ENCODE measurements around the gene NLGN2. TPM values are rescaled to one million over a fixed set of nuclear protein-coding genes. Genes with fewer than 3 reads are reported as not detected.
"Not testable (repeated sequence)": the region's sequence is repeated elsewhere in the genome, so short reads cannot be mapped to it uniquely, and the experiment has no call there.

NLGN2 gene
- total RNA-seq (10 to 100 TPM; 12.3 to 14.7 TPM), polyA plus RNA-seq (under 1 TPM; 0.03 to 0.23 (median 0.08) TPM), total RNA-seq (3.3 to 18.3 (median 7.2) reads per million in 6 experiments)

- peak within 1 kb of the TSS in 6 of 10 donors; percentile 36 to 80 (median 73) for H3K27ac Mint-ChIP-seq
- DNase-seq (no peak), ATAC-seq (no peak)
- POLR2A ChIA-PET = interaction anchor here (1.0 to 3.4 kb wide), 8 partner anchors 10 to 279 kb away, joined by 3 to 23 read pairs (median 7); partner anchors contain the start of genes PLSCR3, POLR2A, TMEM102 and TP53
- H3K9me3 Mint-ChIP-seq = no peaks in the 10 kb centered on the region
- peak within 1 kb of the TSS; percentile 48 to 92 (median 60) for H3K4me3 Mint-ChIP-seq
- H3K36me3 Mint-ChIP-seq = no peaks in the 10 kb centered on the region
- peaks cover 0 to 4% (median 0%) of the 10 kb centered on the region in 5 donors for H3K27me3 Mint-ChIP-seq
- peaks cover 21 to 36% (median 28%) of the 10 kb centered on the region in 4 donors for H3K4me1 Mint-ChIP-seq
Observed at GRCh38 chr17:7407485-7408251, at the start of gene NLGN2. TSS of gene NLGN2 (plus strand) at chr17:7407845. CDS start at chr17:7408256, 411 bp downstream.

- DNase-seq = no peak
- POLR2A ChIA-PET = interaction anchor here (0.7 to 1.6 kb wide), 5 partner anchors 22 to 118 kb away, joined by 3 to 8 read pairs (median 4); partner anchors contain the start of genes CHRNB1 and ZBTB4
- Mint-ChIP-seq H3K4me3 (no peak overlapping the region), H3K27ac (peak overlapping the region in 1 of 10 donors; percentile 73), H3K27me3 (peaks cover 0 to 7% (median 0%) of the 10 kb centered on the region in 5 donors), H3K9me3 (no peaks in the 10 kb centered on the region), H3K36me3 (no peaks in the 10 kb centered on the region), H3K4me1 (peaks cover 0 to 2% (median 0%) of the 10 kb centered on the region in 4 donors)
- no peak for ATAC-seq
Observed at GRCh38 chr17:7361906-7362305, 45.7 kb upstream of the NLGN2 start.

- Mint-ChIP-seq H3K36me3 (no peaks in the 10 kb centered on the region), H3K27ac (no peak overlapping the region), H3K9me3 (no peaks in the 10 kb centered on the region), H3K4me3 (no peak overlapping the region), H3K27me3 (peaks cover 0 to 7% (median 0%) of the 10 kb centered on the region in 5 donors), H3K4me1 (no peaks in the 10 kb centered on the region)
- ATAC-seq (no peak), DNase-seq (no peak)
- POLR2A ChIA-PET = no interaction called here
Observed at GRCh38 chr17:7363311-7363710, 44.3 kb upstream of the NLGN2 start.

- H3K36me3 Mint-ChIP-seq, ATAC-seq, DNase-seq, H3K4me1 Mint-ChIP-seq, H3K27ac Mint-ChIP-seq, H3K27me3 Mint-ChIP-seq, H3K9me3 Mint-ChIP-seq, POLR2A ChIA-PET, H3K4me3 Mint-ChIP-seq: not testable (repeated sequence)
Observed at GRCh38 chr17:7365963-7366362, 41.7 kb upstream of the NLGN2 start.

GRCh38 chr17:7367083-7367482 lies 40.6 kb upstream of the NLGN2 start:
- no peaks in the 10 kb centered on the region for H3K4me1 Mint-ChIP-seq
- peaks cover 0 to under 1% (median 0%) of the 10 kb centered on the region in 5 donors for H3K27me3 Mint-ChIP-seq
- H3K27ac Mint-ChIP-seq = no peak overlapping the region
- no peak overlapping the region for H3K4me3 Mint-ChIP-seq
- ATAC-seq (no peak), DNase-seq (no peak)
- POLR2A ChIA-PET = no interaction called here
- H3K9me3 Mint-ChIP-seq = no peaks in the 10 kb centered on the region
- H3K36me3 Mint-ChIP-seq = no peaks in the 10 kb centered on the region

DNA sequence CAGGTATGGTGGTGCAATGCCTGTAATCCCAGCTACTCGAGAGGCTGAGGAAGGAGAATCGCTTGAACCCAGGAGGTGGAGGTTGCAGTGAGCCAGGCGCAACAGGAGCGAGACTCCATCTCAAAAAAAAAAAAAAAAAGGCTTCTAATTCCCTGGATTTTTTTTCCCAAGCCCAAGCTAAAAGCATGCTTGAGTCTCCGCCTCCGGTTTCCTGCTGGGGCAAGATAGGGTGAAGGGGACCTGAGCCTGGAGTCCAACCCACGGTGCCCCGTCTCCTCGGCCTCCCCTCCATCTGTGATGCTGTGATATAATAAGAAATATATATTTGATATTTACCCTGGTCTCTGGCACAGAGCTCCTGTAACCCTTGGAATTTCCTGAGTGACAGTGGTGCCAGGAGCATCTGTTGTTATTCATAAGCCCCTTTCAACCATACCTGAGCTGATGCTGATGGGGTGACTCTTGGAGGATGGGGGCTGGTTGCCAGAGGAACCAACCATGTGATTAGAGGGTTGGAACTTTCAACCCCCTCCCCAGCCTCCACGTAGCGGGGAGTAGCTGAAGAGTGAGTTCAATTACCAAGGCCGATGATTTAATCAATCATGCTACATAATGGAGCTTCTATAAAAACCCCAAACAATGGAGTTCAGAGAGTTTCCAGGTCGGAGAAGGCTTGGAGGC lies 39.6 kb upstream of the NLGN2 start:
- no peak for ATAC-seq
- Mint-ChIP-seq H3K9me3 (no peaks in the 10 kb centered on the region), H3K27me3 (no peaks in the 10 kb centered on the region), H3K27ac (no peak overlapping the region), H3K4me1 (no peaks in the 10 kb centered on the region), H3K4me3 (no peak overlapping the region), H3K36me3 (no peaks in the 10 kb centered on the region)
- no peak for DNase-seq
- POLR2A ChIA-PET = no interaction called here

DNA sequence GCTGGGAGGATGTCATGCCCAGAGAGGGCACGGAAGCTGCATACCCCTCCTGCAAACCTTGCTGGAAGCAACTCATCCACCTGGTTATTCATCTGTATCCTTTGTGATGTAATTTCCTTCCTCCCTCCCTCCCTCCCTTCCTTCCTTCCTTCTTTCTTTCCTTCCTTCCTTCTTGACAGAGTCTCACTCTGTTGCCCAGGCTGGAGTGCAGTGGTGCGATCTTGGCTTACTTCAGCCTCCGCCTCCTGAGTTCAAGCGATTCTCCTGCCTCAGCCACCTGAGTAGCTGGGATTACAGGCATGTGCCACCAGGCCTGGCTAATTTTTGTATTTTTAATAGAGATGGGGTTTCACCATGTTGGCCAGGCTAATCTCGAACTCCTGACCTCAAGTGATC lies 39.0 kb upstream of the NLGN2 start:
- POLR2A ChIA-PET = interaction anchor here (1.1 kb wide), 1 partner anchor 16 kb away, joined by 3 read pairs; no protein-coding TSS in a partner anchor
- not testable (repeated sequence) for H3K4me3 Mint-ChIP-seq, H3K4me1 Mint-ChIP-seq, H3K27me3 Mint-ChIP-seq, ATAC-seq, DNase-seq, H3K36me3 Mint-ChIP-seq, H3K9me3 Mint-ChIP-seq
- H3K27ac Mint-ChIP-seq = peak overlapping the region in 1 of 10 donors; percentile 51

DNA sequence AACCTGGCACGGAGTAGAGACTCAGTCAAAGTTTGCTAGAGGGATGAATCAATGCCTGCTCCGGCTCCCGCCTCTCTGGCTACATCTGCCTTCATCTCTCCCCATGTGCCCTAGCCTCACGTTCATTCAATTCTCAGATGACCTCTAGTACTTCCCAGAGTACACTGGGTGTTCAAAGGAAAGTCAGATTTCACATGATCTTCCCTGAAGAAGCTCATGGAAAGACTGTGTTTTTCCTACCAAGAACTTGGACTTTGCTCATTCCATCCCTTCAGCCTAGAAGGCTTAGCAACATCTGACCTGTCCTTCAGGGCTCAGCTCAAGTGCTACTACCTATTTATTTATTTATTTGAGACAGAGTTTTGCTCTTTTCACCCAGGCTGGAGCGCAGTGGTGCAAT lies 37.8 kb upstream of the NLGN2 start:
- ATAC-seq = no peak
- Mint-ChIP-seq H3K4me1 (no peaks in the 10 kb centered on the region), H3K27me3 (peaks cover 0 to 3% (median 0%) of the 10 kb centered on the region in 5 donors), H3K27ac (peak overlapping the region in 1 of 10 donors; percentile 25), H3K36me3 (no peaks in the 10 kb centered on the region), H3K9me3 (no peaks in the 10 kb centered on the region), H3K4me3 (no peak overlapping the region)
- POLR2A ChIA-PET = interaction anchor here (1.1 kb wide), 1 partner anchor 15 kb away, joined by 3 read pairs; no protein-coding TSS in a partner anchor
- no peak for DNase-seq

- POLR2A ChIA-PET = interaction anchor here (0.6 kb wide), 1 partner anchor 82 kb away, joined by 3 read pairs; no protein-coding TSS in a partner anchor
- Mint-ChIP-seq H3K4me1 (no peaks in the 10 kb centered on the region), H3K27ac (peak overlapping the region in 1 of 10 donors; percentile 38), H3K27me3 (peaks cover 0 to 3% (median 0%) of the 10 kb centered on the region in 5 donors), H3K9me3 (no peaks in the 10 kb centered on the region), H3K36me3 (no peaks in the 10 kb centered on the region), H3K4me3 (no peak overlapping the region)
- ATAC-seq (no peak), DNase-seq (no peak)
Observed at GRCh38 chr17:7370853-7371252, 36.8 kb upstream of the NLGN2 start.

DNA sequence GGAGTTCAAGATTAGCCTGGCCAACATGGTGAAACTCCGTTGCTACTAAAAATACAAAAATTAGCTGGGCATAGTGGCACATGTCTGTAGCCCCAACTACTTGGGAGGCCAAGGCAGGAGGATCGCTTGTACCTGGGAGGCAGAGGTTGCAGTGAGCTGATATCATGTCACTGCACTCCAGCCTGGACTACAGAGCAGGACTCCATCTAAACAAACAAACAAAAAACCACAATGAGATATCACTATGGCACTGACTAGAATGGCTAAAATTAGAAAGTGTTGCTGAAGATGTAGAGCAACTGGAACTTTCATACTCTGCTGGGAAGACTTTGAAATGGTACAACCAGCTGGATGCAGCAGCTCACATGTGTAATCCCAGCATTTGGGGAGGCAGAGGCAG lies 33.3 kb upstream of the NLGN2 start:
- Mint-ChIP-seq H3K9me3 (peaks cover 0 to 5% (median 0%) of the 10 kb centered on the region in 9 donors), H3K27ac (no peak overlapping the region), H3K36me3 (peaks cover 0 to 5% (median 4%) of the 10 kb centered on the region in 3 donors), H3K4me1 (no peaks in the 10 kb centered on the region), H3K4me3 (no peak overlapping the region), H3K27me3 (peaks cover 5 to 23% (median 7%) of the 10 kb centered on the region in 5 donors)
- DNase-seq (no peak), ATAC-seq (no peak)
- POLR2A ChIA-PET = interaction anchor here (1.0 kb wide), 1 partner anchor 10 kb away, joined by 4 read pairs; no protein-coding TSS in a partner anchor

DNA sequence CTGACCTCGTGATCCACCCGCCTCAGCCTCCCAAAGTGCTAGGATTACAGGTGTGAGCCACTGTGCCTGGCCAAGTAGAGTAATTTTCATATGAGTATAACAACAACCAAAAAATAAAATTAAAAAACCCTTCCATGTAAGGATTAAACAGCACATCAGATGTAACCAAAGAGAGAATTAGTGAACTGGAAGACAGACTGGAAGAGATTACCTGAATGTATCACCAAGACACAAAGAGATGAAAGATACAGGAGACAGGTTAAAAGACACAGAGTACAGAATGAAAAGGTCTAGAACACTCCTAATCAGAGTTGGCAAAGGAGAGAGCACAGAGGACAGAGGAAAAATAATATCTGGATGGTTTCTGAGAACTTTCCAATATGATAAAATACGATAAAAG lies 28.5 kb upstream of the NLGN2 start:
- POLR2A ChIA-PET = interaction anchor here (0.7 kb wide), 1 partner anchor 7 kb away, joined by 4 read pairs; no protein-coding TSS in a partner anchor
- peaks cover 0 to 6% (median 5%) of the 10 kb centered on the region in 3 donors for H3K36me3 Mint-ChIP-seq
- H3K27ac Mint-ChIP-seq = peak overlapping the region in 1 of 10 donors; percentile 34
- no peak for ATAC-seq
- DNase-seq = no peak
- peaks cover 14 to 52% (median 32%) of the 10 kb centered on the region in 5 donors for H3K27me3 Mint-ChIP-seq
- H3K4me3 Mint-ChIP-seq = no peak overlapping the region
- peaks cover 0 to 5% (median 0%) of the 10 kb centered on the region in 9 donors for H3K9me3 Mint-ChIP-seq
- H3K4me1 Mint-ChIP-seq = peaks cover 7 to 23% (median 14%) of the 10 kb centered on the region in 4 donors

DNA sequence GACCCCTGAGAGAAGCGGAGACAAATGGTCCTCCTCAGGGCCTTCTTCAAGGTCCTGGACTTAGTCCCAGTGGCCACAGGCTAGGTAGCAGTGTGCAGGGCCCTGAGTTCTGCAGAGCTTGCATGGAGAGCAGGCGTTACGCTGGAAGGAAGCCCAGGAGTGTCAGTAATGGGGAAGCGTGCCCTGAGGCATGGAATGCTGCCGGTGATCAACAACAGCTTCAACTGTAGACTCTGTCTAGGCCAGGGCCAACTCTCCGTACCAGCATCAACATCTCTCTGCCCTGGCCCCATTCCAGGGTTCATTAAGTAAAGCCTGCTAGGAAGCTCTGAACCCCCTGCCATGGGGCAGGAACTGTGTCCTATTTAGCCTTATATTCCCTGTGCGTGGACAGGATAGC lies 27.3 kb upstream of the NLGN2 start:
- Mint-ChIP-seq H3K4me3 (peak overlapping the region in 3 of 10 donors; percentile 16 to 62 (median 25)), H3K36me3 (peaks cover 0 to 6% (median 5%) of the 10 kb centered on the region in 3 donors), H3K27me3 (peaks cover 14 to 52% (median 32%) of the 10 kb centered on the region in 5 donors), H3K4me1 (peaks cover 11 to 31% (median 19%) of the 10 kb centered on the region in 4 donors), H3K27ac (peak overlapping the region in 2 of 10 donors; percentile 24 to 45), H3K9me3 (peaks cover 0 to 5% (median 0%) of the 10 kb centered on the region in 9 donors)
- DNase-seq (no peak), ATAC-seq (no peak)
- POLR2A ChIA-PET = interaction anchor here (0.8 to 2.3 kb wide), 4 partner anchors 9 to 106 kb away, joined by 3 to 8 read pairs (median 4); partner anchors contain the start of gene PLSCR3
